Cerebellar cortex (tissue), 1 donor: Measurements from ENCODE around the gene MCM3AP.
A peak's percentile ranks its signal among the peaks of the same experiment; 100 is the strongest.

ENCODE experiments used
- DNase-seq: peaks from one replicate; pipeline ENCODE4 v3.0.0-alpha.2; 2015; ENCODE audit warnings: low spot score

The MCM3AP gene

DNA sequence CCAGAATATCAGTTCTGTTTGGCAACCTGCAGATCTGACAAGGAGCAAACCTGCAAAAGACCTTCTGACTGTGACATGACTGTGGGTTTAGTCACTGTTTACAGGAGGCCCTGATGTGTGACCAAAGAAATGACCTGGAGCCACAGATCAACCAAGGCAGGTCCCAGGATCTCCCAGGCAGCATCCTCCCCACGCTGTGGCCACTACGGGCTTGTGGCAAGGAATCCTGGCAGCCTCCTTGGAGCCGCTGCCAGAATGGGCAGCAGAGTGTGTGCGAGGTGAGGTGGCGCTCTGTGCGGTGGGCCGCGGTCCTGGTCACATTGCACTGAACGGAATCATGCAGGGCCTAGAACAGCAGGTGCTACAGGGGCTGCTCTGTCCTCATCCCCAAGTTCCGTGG, 15.9 kb downstream of the MCM3AP start:
- no peak for DNase-seq

DNA sequence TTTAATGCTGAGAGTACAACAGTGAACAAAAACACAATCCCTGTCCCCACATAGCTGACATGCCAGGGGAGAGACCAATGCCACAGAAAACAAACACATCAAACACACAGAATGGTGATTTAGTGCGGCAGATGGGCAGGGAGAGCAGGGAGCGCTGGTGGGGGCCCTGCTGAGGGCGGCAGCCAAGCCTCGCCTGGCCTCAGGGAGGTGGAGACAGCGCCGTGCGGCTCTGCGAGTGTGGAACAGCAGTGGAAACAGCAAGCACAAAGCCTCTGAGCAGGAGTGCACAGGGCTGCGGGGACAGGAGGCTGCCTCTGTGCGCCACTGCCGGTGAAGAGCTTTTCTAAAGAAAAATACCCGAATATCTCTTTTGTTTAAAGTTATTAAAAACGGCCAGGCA, 17.0 kb downstream of the MCM3AP start:
- DNase-seq, result peak; percentile 71

DNA sequence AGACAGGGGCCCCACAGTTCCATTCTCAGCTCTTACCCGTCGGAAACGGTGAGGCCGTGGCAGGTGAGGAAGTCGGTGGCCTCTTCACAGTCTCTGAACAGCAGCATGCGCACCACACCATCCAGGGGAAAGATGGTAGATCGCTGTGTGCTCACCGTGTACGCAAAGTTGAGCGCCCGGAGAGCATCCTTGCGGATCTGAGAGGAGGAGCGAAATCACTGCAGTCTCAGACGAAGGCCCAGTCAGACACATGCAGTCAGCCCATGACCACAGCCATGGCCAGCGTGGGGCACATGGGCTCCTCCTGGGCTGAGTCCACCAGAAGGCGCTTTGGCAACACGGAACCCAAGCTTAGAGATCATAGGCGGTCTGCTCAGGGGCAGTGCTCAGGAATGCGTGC, 18.5 kb downstream of the MCM3AP start:
- no peak for DNase-seq

DNA sequence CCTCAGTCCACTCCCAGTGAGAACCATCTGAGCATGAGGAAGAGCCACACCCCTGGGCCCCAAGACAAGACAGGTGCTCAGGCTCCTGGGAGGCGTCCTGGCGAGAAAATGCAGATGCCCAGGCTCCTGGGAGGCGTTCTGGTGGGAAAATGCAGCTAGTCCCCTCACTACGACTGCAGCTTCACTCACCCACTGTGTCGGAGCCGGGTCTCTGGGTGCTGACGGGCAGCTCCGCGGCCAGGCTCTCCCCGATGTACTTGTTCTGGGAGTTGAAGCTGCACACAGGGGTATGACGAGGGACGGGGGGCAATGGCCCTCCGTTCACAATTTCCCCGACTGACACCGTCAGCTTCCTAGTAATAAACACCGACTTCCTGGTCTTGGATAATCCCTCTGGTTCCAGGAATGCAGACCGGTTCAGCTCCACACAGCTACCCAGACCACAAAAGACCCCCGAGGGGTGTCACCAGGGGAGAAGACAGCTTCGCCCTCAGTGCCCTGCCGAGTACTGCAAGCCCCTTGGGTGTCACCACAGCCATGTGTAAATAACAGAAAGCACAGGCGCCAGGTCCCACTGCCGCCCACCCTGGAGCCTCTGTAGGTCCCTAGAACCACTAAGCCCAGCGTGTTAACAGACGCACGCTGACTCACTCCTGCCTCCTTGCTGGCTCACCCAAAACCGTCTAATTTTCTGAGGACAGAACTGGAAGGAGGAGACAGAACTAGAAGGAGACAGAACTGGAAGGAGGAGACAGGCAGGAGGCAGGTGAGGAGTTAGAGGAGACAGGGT, 19.5 kb downstream of the MCM3AP start:
- DNase-seq, result no peak

DNA sequence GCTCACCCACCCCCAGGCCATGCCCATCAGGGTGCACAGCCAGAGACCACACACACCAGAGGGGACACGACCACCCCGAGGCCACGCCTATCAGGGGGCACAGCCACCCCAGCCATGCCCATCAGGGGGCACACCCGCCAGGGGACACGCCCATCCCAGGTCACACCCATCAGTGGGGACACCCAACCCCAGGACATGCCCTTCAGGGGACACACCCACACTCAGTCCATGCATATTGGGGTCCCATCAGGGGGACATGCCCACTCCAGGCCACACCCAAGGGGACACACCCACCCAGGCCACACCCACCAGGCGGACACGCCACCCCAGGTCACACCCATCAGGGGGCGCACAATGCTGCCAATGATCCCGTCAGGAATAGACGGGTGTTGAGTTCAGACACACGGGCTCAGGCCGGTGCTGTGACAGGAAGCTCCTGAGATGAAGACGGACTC, 20.7 kb downstream of the MCM3AP start:
- no peak for DNase-seq

DNA sequence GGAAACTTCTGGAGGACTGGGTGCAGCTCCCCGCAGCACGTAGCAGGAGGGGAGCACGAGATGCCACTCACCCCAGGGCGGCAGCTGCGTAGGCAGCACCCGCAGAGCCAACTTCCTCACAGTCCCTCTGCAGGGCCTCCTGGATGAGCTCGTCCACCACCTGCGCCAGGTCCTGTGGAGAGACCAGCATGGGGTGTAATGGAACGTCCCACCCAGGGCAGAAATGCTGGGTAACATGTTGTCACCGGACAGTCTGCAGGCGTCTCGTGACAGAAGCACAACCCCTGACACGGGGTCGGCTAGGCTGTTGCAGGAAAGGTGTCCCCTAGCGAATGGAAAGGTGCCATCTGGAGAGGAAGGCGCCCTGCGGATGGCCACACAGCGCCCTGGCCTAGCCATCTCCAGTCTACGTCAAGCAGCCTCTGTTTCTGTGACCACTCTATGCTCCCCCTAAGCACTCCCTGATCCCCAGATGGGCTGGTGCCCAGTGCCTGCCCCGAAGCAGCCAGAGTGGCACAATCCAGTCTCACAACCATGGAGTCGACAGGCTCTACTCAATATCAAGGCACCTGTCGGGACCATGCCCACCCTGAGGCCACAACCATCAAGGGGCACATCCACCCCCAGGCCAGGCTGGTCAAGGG, 21.2 kb downstream of the MCM3AP start:
- DNase-seq, result no peak

DNA sequence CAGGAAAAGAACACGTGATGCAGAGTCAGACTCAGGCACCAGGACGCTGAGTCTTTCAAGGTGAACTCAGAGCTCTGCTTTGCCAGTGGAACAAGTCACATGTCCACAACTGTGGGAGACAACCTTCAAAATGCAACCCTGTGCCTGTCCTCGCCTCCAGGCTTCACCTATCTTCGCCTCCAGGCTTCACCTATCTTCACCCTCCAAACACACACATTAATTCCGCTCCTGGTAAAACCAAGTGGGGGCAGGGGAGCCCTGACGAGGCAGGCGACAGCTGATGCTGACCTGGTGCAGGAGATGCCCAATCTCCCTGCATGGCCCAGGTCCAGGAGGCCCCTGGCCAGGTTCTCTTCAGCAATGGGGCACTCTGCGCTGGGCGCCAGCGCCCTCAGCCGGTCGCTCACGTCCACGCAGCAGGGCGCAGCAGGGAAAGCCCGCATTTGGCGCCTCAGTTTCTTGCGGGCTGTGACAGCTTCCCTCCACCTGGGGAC, 28.9 kb downstream of the MCM3AP start:
- DNase-seq, result no peak

DNA sequence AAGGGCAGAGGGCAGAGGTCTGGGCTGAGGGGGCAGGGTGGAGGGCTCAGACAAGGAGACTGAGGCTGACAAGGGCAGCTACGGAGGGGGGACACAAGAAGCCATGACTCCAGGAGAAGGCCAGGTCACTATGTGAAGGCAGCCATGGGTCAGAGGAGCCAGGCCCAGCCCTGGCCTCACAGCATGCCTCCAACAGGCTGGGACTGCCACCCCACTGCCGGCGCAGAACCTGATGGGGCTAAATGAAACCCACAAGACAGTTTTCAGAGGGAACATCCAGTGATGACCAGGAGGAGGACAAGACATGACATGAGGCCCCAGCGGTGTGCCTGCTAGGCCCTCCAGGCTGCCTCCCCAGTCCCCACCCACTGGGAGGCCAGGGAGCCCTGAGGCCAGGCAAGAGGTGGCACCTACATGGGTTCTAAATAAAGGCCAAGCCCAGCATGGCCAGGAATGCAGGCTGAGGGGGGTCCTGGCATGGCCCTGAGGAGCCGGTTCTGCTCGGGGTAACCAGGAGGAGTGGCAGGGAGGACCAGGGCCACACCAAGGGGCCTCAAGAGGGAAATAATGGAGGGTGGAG, 29.6 kb downstream of the MCM3AP start:
- no peak for DNase-seq

DNA sequence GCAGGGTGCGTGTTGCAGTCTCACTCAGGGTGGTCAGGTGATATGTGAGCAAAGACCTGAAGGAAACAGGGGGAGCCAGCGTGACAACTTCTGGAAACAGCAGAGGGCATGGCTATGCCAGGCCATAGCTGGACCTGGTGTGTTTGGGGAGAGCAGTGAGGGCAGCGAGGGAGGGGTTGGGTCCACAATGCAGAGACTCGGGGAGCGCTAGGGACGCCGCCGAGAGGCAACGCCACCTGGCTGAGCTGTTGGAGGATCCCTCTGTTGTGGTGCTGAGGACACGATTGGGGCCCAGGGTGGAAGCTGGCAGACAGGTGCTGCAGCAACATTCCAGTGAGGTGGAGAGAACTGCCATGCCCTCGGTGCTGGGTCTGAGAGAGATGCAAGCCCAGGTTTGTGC, 30.2 kb downstream of the MCM3AP start:
- DNase-seq, result no peak

DNA sequence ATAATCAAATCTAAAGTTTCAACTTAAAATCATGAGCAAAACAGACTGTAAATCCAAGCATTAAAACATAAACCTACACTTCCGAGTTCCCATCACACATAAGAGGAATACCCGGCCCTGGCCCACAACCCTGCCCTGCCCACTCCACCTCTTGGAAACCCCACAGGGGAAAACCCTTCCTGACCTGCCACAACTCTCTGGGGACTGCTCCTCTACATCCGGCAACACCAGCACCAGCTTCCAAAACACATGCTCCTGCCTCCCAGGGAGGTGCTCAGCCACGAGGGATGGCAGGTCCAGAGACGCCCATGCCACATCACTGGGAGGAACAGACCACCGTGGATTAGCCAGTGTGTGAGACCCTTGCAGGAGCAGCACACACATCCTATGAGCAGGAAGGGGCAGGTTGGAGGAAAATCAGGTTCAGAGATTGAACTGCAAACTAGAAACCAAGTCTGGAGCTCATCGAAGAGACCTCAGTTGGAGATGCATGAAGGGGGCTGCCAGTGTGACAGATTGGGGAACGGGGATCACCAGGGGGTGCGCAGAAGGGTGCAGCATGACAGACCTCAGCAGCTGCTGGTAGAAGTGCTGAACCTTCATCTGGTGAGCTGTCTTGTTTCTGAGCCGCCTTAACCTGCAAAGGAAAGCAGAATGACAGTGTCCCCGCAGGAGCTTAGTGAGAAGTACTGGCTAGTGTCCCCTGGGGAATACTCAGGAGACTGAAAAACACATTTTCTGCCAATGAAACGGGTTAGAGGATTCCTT, 31.0 kb downstream of the MCM3AP start:
- no peak for DNase-seq

DNA sequence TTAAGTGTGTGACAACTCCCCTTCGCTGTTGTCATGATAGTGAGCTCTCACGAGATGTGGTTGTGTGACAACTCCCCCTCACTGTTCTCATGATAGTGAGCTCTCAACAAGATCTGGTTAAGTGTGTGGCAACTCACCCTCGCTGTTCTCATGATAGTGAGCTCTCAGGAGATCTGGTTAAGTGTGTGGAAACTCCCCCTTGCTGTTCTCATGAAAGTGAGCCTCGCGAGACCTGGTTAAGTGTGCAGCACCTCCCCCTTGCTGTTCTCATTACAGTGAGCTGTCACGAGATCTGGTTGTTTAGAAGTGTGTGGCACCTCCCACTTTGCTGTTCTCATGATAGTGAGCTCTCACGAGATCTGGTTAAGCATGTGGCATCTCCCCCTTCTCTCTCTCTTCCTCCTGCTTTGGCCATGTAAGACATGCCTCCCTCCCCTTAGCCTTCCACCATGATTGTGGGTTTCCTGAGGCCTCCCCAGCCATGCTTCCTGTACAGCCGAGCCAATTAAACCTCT, 31.7 kb downstream of the MCM3AP start:
- DNase-seq, result no peak

DNA sequence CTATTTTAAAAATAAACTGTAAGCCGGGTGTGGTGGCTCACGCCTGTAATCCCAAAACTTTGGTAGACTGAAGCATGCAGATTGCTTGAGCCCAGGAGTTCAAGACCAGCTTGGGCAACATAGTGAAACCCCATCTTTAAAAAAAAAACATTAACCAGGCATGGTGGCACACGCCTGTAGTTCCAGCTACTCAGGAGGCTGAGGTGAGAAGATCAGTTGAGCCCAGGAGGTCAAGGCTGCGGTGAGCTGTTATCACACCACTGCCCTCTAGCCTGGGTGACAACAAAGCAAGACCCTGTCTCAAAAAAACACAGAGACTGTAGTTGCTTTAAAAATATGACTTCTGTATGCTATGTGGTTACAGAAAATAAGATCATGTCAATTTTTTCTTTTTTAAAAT, 32.6 kb downstream of the MCM3AP start:
- DNase-seq, result no peak

DNA sequence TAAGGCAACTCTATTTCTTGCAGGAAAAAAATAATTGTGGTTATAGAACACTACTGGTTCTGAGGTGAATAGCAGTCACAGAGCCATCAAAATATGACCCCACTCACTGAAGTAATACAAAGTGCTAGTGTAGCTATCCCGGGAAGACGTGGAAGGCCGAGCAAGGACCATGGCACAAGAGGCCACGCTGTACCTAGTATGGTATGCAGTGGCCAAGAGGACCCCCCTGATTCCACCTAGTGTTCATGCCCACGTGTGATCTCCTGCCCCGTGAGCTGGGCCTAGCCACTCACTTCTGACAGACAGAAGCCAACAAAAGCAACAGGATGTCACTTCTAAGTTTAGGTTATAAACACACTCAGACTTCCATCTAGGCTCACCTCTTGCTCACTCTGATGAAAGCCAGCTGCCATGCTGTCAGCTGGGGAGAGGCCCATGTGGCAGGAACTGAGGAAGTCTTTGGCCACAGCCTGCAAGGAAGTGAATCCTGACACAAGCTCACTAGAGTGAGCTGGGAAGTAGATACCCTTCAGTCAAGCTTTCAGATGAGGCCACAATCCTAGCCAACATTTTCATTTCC, 35.2 kb downstream of the MCM3AP start:
- DNase-seq, result no peak

DNA sequence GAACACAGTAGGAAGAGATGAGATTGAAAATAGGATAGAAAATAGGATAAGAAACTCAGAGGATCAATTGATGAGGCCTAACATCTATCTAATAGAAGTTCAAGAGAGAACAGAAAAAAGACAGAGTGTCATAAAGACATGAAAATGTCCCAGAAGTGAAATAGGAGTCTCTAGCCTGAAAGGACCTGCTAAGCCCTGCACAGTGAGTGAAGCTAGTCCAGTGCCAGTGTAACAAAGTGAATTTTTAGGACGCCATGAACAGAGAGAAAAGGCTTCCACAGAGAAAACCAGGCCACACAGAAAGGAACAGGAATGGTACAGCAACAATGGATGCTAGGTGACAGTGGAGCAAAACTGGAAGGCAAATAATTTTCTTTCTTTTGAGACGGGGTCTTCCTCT, 36.6 kb downstream of the MCM3AP start:
- no peak for DNase-seq

DNA sequence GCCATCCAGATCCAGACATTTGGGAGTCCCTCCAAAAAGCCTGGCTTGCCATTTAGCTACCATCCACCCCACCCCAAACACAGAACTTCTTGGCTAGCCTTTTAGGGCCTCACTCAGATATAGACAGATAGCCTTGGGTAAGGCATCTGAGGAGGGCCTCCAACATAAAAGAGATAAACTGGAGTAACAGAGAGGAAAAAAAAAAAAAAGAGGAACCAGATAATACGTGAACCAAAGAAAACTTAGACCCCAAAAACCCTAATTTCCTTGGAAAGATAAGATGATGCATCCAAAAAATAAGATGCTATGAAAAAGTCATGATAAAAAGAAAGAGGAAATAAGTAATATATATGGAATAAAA, 37.0 kb downstream of the MCM3AP start:
- no peak for DNase-seq

DNA sequence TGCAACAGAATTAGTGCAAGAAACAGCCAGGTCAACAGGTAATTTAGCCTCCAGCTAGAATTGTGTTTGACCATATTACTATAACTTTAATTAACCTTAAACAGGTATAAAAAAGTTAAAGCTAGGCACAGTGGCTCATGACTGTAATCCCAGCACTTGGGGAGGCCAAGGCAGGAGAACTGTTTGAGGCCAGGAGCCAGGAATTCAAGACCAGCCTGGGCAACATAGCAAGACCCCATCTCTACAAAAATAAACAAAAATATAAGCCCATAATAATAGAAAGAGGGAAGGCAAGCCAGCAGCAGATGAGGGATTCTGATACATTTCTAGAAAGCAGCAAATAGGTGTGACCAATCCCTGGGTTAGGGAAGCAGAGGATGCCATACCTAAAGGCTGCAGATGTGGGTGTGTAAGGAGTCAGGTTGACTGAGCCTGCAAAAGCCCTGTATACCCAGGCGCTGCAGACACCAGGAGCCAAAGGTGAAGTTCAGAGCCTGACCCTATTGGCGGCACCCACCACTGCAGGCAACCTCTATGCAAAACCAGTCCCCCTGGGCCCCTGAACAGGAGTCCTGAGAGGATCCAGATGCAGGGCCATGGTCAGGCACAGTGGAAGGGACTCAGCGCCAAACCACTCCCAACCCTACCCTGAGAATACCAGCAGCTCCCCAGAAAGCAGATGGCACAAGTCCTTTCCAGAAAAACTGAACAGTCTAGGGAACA, 37.6 kb downstream of the MCM3AP start:
- peak; percentile 21 for DNase-seq

DNA sequence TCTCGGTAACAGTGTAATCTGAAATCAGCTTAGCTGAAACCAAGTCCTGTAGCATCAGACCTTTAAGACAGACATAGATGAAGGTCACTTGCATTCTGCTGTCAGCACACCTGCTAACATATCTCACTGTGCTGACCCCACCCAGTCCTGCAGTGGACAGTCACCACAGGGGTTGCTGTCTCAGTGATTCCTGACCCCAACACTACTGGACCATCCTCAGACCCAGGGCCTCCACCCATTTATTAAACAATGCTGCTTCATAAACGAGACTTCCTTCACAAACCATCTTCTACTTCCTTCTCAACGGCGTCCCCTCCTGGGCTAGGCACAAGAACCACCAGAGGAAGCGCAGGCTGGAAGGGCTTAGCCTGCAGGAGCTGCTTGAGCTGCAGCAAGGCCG, 39.1 kb downstream of the MCM3AP start:
- DNase-seq, result no peak

DNA sequence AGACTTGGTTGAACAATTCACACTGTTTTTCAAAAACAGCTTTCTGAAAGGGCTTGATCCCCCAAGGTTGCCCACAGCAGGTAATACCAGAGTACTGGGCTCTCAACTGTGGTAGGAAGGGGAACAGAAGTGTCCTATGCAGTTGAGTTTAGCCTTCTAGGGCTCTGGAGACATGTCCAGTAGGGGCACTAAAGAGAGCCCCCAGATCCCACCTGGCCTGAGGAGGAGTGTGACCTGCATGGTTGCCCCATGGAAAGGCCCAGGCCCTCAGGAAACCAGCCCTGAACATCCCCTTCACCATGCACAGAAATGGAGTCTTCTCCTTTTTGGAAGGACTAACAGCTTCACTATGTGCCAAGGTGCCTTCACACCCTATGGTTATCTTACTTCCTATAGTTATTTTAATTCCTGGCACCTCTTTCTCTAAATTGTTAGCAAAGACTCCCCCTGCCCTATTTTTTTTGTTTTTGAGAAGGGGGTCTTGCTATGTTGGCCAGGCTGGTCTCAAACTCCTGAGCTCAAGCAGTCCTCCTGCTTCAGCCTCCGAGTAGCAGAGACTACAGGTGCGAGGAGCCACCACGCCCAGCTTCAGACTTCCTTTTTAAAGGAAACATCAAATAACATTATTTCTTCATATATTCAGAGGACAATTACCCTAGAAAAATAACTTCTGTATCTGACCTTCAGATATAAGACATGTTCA, 40.0 kb downstream of the MCM3AP start:
- no peak for DNase-seq

DNA sequence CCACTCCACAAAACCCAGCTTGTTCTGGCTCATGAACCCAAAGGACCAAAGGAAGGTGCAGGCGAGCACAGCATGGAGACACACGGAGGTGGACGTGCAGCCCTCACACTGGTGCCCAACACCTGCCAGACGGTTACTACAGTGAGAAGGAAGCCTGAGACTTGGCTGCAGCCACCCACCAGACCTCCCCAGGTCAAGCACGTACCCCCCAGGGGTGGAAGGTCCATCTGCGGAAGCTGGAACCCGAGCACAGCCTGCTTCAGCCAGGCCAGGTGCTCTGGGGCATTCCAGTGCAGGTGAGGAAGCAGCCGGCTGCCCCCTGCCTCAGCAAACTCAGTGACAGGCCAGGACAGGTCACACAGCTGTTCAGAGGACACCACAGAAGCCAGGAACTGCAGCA, 40.8 kb downstream of the MCM3AP start:
- DNase-seq, result no peak

DNA sequence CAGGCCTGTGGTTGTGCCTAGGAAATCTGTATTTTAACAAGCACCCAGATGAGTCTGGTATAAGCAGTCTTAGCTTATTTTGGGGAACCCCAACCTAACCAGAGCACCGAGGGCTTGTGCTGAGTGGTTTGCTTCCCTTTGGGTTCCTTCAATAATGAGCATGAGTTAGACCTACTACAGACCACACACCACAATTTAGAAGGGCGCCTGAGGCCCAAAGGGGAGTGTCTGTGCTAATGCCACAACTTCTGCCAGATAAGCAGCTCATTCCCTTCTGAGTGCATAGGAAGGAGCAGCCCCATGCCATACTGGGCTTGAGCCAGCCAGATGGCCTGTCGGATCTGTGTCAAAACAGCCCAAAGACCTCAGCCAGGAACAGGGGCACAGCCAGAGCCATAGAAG, 41.5 kb downstream of the MCM3AP start:
- DNase-seq, result no peak

DNA sequence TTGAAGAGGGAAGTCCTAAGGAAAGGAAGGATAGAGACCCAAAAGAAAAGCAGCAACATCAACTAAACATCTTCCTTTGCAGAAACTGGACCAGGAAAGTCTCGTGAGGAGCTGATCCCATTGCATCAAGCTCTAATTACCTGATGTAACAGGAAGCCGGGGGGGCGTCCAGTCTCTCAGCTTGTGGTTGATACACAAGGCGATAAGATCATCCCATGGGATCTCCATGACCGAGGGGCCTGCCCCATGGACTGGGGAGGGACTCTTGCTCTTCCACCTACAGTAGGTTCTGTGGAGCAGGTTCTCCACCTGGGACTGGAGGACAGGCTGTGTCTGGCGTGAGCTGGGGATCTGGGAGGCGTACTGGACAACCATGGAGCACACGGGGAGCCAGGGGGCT, 42.1 kb downstream of the MCM3AP start:
- DNase-seq, result no peak
